GM12801 (cell line): Measurements from ENCODE around the gene ZCCHC8.

Experiments used
- TF ChIP-seq, protein P1 (sequence below): IDR thresholded peaks from one replicate; pipeline ENCODE4 v1.5.1; 2011; ENCODE audit warnings: control low read depth; ENCODE audit not compliant: insufficient read length; ENCODE audit errors: extremely low read depth

The ZCCHC8 gene

DNA sequence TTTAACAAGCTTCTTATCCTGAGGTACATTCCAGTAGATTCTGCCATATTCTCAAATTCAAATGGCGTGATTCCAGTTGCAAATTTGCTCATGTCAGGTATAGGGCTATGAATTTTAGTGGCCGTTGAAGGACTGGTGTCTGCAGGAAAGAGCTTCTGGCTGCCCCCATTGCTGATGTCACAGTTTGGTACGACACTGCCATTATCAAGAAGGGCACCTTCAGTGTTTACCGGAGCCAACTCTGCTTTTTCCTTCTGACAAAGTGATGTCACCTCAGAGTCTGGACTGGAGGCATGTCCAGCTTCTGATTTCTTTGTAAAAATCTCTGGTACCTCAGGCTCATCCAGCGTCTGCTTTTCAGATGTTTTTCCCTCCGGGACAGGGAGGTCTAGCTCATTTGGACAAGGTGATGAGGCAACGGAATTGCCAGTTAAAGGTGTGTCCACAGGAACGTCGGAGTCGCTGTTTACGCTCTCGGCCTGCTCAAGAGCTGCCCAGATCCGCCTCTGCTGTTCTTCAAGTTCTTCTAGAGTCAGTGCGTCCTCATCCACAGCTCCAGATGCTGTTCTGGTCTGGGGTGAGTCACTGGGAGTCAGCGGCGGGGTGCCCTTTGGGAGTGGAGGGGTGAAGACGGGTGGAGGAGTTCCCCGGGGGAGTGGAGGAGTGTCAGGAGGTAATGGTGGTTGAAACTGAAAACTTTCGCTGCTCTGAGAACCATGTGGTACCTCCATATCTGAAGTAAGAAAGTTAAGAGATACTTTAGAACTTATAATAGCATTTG, 27.0 kb downstream of the ZCCHC8 start:
- TF ChIP-seq, protein P1, sequence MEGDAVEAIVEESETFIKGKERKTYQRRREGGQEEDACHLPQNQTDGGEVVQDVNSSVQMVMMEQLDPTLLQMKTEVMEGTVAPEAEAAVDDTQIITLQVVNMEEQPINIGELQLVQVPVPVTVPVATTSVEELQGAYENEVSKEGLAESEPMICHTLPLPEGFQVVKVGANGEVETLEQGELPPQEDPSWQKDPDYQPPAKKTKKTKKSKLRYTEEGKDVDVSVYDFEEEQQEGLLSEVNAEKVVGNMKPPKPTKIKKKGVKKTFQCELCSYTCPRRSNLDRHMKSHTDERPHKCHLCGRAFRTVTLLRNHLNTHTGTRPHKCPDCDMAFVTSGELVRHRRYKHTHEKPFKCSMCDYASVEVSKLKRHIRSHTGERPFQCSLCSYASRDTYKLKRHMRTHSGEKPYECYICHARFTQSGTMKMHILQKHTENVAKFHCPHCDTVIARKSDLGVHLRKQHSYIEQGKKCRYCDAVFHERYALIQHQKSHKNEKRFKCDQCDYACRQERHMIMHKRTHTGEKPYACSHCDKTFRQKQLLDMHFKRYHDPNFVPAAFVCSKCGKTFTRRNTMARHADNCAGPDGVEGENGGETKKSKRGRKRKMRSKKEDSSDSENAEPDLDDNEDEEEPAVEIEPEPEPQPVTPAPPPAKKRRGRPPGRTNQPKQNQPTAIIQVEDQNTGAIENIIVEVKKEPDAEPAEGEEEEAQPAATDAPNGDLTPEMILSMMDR, result no peak

DNA sequence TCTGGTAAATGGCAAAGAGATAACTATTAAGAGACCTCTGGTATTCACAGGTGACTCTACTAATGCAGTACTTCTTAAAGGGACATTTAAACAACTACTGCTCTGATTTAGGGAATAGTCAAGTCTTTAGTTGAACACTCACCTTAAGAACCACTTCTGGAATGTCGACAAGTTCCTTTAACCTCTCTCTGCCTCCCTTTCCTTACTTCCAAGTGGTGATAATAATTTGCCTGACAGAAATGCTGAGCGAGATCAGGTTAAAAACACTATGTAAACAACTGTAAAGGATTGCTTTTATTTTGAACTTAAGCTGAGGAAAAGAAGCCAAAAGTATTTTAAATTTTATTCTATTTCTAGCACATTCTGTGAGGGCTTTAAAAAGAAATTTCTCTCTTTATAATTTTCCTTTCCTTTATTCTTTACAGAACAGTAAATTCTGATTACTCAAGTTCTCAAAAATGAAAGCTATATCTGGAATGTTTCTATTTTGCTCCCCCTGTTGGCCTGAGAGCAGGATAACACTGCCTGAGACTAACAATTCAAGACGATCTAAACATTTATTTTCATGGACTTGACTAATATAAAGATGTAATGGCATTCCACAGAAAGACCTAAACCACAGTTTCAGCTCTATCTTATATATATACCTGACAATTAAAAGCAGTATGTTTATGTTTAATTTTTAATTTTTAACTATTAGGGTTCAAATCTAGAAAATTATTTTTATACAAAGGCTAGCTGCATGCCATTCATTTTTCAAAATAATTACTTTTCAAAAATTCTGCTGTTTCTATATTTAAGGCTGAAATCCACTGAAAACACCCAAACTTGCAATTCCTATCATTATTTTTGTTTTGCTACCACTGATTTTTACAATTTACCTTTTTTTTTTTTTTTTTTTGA, 29.2 kb downstream of the ZCCHC8 start:
- TF ChIP-seq, protein P1, result no peak

DNA sequence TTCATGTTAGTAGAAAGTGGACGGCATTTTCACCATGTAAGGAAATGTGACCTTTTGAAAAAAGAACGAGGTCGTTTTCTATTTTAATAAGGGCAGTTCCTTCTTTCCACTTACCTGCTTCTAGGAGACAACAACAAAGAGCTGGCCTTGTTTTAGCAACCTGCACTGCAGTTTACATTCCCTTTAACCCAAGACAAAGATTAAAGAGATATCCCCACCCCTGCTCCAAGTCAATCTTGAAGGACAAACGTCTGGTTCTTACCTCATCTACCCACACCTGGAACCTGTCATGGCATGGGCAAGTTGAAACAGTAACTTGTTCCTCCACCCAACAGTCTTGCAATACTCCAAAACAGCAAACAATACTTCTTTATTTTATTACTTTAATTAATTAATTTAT, 32.7 kb downstream of the ZCCHC8 start:
- TF ChIP-seq, protein P1, result no peak

DNA sequence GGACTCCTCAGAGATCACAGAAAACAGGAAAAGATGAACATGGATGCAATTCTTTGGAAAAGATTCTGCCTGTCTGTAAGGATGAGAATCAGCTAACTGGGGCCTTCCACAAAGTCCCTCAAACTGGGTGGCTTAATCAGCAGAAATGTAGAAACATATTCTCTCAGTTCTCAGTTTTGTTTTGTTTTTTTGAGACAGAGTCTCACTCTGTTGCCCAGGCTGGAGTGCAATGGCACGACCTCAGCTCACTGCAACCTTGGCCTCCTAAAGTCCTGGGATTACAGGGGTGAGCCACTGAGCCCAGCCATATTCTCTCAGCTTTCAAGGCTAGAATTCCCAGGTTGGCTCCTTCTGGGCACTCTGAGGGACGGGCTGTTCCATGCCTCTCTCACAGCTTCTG, 40.1 kb downstream of the ZCCHC8 start:
- TF ChIP-seq, protein P1, result no peak

DNA sequence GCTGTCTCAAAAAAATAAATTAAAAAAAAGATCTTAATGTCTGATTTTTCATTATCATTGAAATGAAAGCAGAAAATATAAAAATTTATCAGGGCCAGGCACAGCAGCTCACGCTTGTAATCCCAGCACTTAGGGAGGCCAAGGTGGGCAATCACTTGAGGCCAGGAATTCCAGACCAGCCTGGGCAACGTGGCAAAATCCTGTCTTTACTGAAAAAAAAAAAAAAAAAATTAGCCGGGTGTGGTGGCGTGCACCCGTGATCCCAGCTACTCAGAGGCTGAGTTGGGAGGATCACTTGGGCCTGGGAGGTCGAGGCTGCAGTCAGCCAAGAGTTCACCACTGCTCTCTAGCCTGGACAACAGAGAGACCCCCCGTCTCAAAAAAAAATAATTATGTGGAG, 40.7 kb downstream of the ZCCHC8 start:
- TF ChIP-seq, protein P1, result no peak

DNA sequence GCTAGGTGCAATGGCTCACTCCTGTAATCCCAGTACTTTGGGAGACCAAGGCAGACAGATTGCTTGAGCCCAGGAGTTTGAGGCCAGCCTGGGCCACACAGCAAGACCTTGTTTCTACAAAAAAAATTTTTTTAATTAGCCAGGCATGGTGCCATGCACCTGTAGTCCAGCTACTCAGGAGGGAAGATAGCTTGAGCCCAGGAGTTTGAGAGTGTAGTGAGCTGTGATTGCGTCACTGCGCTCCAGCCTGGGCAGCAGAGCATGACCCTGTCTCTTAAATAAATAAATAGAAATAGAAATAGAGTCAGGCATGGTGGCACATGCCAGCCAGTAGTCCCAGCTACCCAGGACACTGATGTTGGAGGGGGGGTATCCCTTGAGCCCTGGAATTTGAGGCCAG, 41.5 kb downstream of the ZCCHC8 start:
- TF ChIP-seq, protein P1, result no peak
